Endodermal cell (in vitro differentiated cells): ENCODE results near the gene NKX2-2. TPM values are rescaled to one million over a fixed set of nuclear protein-coding genes. Genes with fewer than 3 reads are reported as not detected.

Source experiments
- DNase-seq: peaks from one replicate; pipeline ENCODE4 v3.0.0-alpha.2; 2017
- H3K27ac ChIP-seq: 2 replicates; pipeline ENCODE4 v1.5.1; 2013; ENCODE audit warnings: mild to moderate bottlenecking, low read depth, low read length, moderate library complexity
- H3K27me3 ChIP-seq: 2 replicates; pipeline ENCODE4 v1.6.1; 2013; ENCODE audit warnings: mild to moderate bottlenecking, low read length, moderate library complexity; ENCODE audit not compliant: insufficient read depth, control insufficient read depth, poor library complexity, severe bottlenecking
- H3K36me3 ChIP-seq: 2 replicates; pipeline ENCODE4 v1.7.0; 2013; ENCODE audit warnings: mild to moderate bottlenecking, low read length, moderate library complexity; ENCODE audit not compliant: control insufficient read depth, insufficient read depth
- H3K4me1 ChIP-seq: one replicate; pipeline ENCODE4 v1.7.0; 2013; ENCODE audit warnings: low read length; ENCODE audit not compliant: control insufficient read depth, insufficient read depth
- H3K4me3 ChIP-seq: 2 replicates; pipeline ENCODE4 v1.5.1; 2013; ENCODE audit warnings: mild to moderate bottlenecking, low read length, moderate library complexity
- H3K9ac ChIP-seq: 2 replicates; pipeline ENCODE4 v1.6.1; 2013; ENCODE audit warnings: mild to moderate bottlenecking, low read length, moderate library complexity; ENCODE audit not compliant: poor library complexity, severe bottlenecking; ENCODE audit errors: extremely low read depth
- H3K9me3 ChIP-seq: 2 replicates; pipeline ENCODE4 v1.6.1; 2013; ENCODE audit warnings: mild to moderate bottlenecking, low read length, moderate library complexity; ENCODE audit not compliant: control insufficient read depth
- H3K27ac Mint-ChIP-seq: 2 replicates; pipeline ENCODE4 v1.8.0; 2020; ENCODE audit warnings: mixed read lengths
- H3K27me3 Mint-ChIP-seq: 2 replicates; pipeline ENCODE4 v1.8.0; 2021; ENCODE audit warnings: mild to moderate bottlenecking, mixed read lengths; ENCODE audit not compliant: insufficient read depth
- H3K36me3 Mint-ChIP-seq: 2 replicates; pipeline ENCODE4 v1.8.0; 2020; ENCODE audit warnings: low read depth, mixed read lengths
- H3K4me1 Mint-ChIP-seq: 2 replicates; pipeline ENCODE4 v1.8.0; 2020; ENCODE audit warnings: mixed read lengths
- H3K4me3 Mint-ChIP-seq: 2 replicates; pipeline ENCODE4 v1.8.0; 2020; ENCODE audit warnings: mild to moderate bottlenecking, moderate library complexity, mixed read lengths
- H3K9me3 Mint-ChIP-seq: 2 replicates; pipeline ENCODE4 v1.8.0; 2020; ENCODE audit warnings: mild to moderate bottlenecking, mixed read lengths
- CTCF ChIP-seq: fragments of 200-600 bp; sonication (generic); conservative IDR thresholded peaks from 2 replicates; pipeline ENCODE4 v1.5.0; 2021; ENCODE audit warnings: antibody characterized with exemption, mild to moderate bottlenecking
- WGBS, 2 experiments: methylation state at CpG; one replicate each; pipeline versions ENCODE4 v1.1.5 to v1.1.7; 2013; ENCODE audit warnings: missing lambda C conversion rate in 2 of 2, mixed read lengths in 1 of 2; ENCODE audit not compliant: insufficient coverage in 1 of 2, insufficient read length in 1 of 2; 5-methylcytosine and 5-hydroxymethylcytosine counted together
- total RNA-seq, 2 donors: library from RNA; stranded (reverse); fragmentation: NEBNext Ultra II Directional in 1 of 2; extraction: Animal tissue kit (Norgen Biotek cat#: 25700) in 1 of 2; gene quantifications; 2 replicates in 1 of 2; 3 replicates in 1 of 2; pipeline ENCODE4 v1.2.1, GENCODE V29; 2021

Gene NKX2-2
- total RNA-seq, 2 donors from 2014 or later: 0.31 to 1.5 TPM

GRCh38 chr20:21516180-21516567, 2.3 kb upstream of the NKX2-2 start:
- H3K9me3 ChIP-seq: no peaks in the 10 kb centered on the region
- no peak for TF ChIP-seq CTCF
- no peak overlapping the region for H3K27ac Mint-ChIP-seq
- DNase-seq: no peak
- H3K9me3 Mint-ChIP-seq: no peaks in the 10 kb centered on the region
- no peaks in the 10 kb centered on the region for H3K36me3 ChIP-seq
- WGBS, 2 experiments: 1 to 3% methylated on average over 6 to 20 of the region's 20 CpGs
- no peaks in the 10 kb centered on the region for H3K36me3 Mint-ChIP-seq
- H3K4me1 Mint-ChIP-seq: peaks cover 52% of the 10 kb centered on the region
- H3K4me3 ChIP-seq: peak overlapping the region; percentile 65
- peaks cover 16% of the 10 kb centered on the region for H3K4me1 ChIP-seq
- H3K9ac ChIP-seq: no peak overlapping the region
- no peak overlapping the region for H3K27ac ChIP-seq
- H3K27me3 Mint-ChIP-seq: peaks cover 96% of the 10 kb centered on the region
- H3K4me3 Mint-ChIP-seq: peak overlapping the region; percentile 55
- H3K27me3 ChIP-seq: peaks cover 97% of the 10 kb centered on the region

DNA sequence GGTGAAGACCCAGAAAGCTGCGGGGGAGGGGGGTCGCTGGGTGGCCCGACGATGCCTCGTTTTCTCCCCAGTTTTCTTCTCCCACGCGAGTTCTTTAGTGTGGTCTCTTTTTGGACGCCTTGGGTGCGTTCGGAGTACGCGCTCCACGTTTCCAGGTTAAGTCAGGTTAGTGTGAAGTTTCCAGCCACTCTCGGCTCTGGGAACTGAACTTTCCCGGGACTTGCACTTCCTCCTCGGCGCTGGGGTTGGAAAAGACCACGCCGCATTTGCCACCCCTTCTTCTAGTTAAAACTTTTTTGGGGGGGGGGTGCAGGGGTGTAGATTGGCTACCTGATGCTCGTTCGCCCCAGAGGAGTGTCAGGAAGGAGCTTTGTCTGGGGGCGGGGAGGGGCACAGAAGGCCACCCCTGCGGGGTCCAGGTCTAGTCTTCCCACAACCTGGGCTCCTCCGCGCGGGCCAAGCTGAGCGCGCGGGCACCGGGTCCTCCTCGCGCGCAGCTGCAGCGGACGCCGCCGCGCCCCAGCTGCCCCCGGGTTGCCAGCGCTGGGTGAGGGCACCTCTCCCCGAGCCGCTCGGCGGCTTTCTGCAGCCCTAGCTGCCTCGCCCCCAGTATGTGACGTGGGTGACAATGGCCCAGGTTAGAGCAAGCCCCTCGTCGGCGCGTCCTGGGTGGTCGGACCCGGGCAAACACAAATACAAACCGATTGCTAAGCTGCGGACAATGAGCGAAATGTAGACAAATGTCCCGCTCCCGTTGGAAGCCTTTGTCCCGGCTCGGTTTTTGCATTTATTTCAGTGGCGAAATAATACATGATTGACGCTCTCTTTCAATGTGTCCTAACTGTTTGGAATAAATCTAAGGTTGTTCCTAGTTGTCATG, 1.7 kb upstream of the NKX2-2 start:
- TF ChIP-seq CTCF: no peak
- Histone ChIP-seq H3K9me3 (no peaks in the 10 kb centered on the region), H3K4me1 (peaks cover 15% of the 10 kb centered on the region), H3K27ac (no peak overlapping the region), H3K4me3 (peak overlapping the region; percentile 65), H3K9ac (no peak overlapping the region), H3K27me3 (peaks cover 97% of the 10 kb centered on the region), H3K36me3 (no peaks in the 10 kb centered on the region)
- H3K36me3 Mint-ChIP-seq: no peaks in the 10 kb centered on the region
- peak; percentile 82 for DNase-seq
- H3K27ac Mint-ChIP-seq: no peak overlapping the region
- peak overlapping the region; percentile 55 for H3K4me3 Mint-ChIP-seq
- 0 to 1% methylated on average over 26 to 61 of the region's 61 CpGs for whole genome bisulfite sequencing, 2 experiments
- peaks cover 94% of the 10 kb centered on the region for H3K27me3 Mint-ChIP-seq
- H3K9me3 Mint-ChIP-seq: no peaks in the 10 kb centered on the region
- peaks cover 45% of the 10 kb centered on the region for H3K4me1 Mint-ChIP-seq

- peaks cover 97% of the 10 kb centered on the region for H3K27me3 ChIP-seq
- peaks cover 94% of the 10 kb centered on the region for H3K27me3 Mint-ChIP-seq
- peak overlapping the region; percentile 73 for H3K4me3 ChIP-seq
Observed at GRCh38 chr20:21514553-21515251, 838 bp upstream of the NKX2-2 start.

More at GRCh38 chr20:21514553-21515251, 838 bp upstream of the NKX2-2 start:
- H3K4me3 Mint-ChIP-seq: peak overlapping the region; percentile 55
- H3K9me3 Mint-ChIP-seq: no peaks in the 10 kb centered on the region
- Histone ChIP-seq H3K27ac (no peak overlapping the region), H3K9ac (no peak overlapping the region), H3K4me1 (peaks cover 13% of the 10 kb centered on the region), H3K36me3 (no peaks in the 10 kb centered on the region), H3K9me3 (no peaks in the 10 kb centered on the region)
- peaks cover 44% of the 10 kb centered on the region for H3K4me1 Mint-ChIP-seq
- no peak overlapping the region for H3K27ac Mint-ChIP-seq
- DNase-seq: peak; percentile 91
- no peak for TF ChIP-seq CTCF
- 0% methylated on average over 7 to 32 of the region's 39 CpGs for WGBS, 2 experiments
- H3K36me3 Mint-ChIP-seq: no peaks in the 10 kb centered on the region
